H1 (cell line): Measurements from ENCODE around the gene MINDY3. TPM values are rescaled to one million over a fixed set of nuclear protein-coding genes. Genes with fewer than 3 reads are reported as not detected.

Source experiments
- CTCF ChIA-PET: fragments of 300-600 bp; sonication (Branson Sonifier 250); formaldehyde crosslinking; loops from one replicate; lab custom pipeline; 2021; ENCODE audit not compliant: partially characterized antibody; lab: Charles Lee
- POLR2A ChIA-PET: fragments of 300-600 bp; sonication (Branson Sonifier 250); formaldehyde crosslinking; loops from one replicate; lab custom pipeline; 2021; ENCODE audit warnings: inconsistent platforms; ENCODE audit not compliant: partially characterized antibody; lab: Charles Lee
- DNase-seq, 2 experiments: peaks; one replicate each; pipeline versions ENCODE4 v3.0.0 to v3.0.0-alpha.2; 2010 to 2022; ENCODE audit warnings: low spot score in 2 of 2, low read depth in 1 of 2, mixed read lengths in 1 of 2
- FAIRE-seq: peaks from 2 replicates; lab custom pipeline; 2011; peaks lifted over from hg19 to GRCh38; lab: Jason Lieb, UNC
- H2AFZ ChIP-seq: 2 replicates; pipeline ENCODE4 v1.8.1; 2012; ENCODE audit warnings: low read length, inconsistent platforms
- H2AK5ac ChIP-seq: 2 replicates; pipeline ENCODE4 v1.6.1; 2013; ENCODE audit warnings: low read depth, low read length
- H2BK120ac ChIP-seq: replicated peaks from 2 replicates; pipeline ENCODE3; 2013; ENCODE audit warnings: low read depth, low read length, inconsistent platforms
- H2BK12ac ChIP-seq: 2 replicates; pipeline ENCODE4 v1.6.1; 2013; ENCODE audit warnings: low read depth, low read length
- H2BK15ac ChIP-seq: 2 replicates; pipeline ENCODE4 v1.6.1; 2013; ENCODE audit warnings: low read length
- H2BK20ac ChIP-seq: 2 replicates; pipeline ENCODE4 v1.6.1; 2013; ENCODE audit warnings: low read length
- H2BK5ac ChIP-seq: 2 replicates; pipeline ENCODE4 v1.6.1; 2013; ENCODE audit warnings: low read depth, low read length
- H3K14ac ChIP-seq: 2 replicates; pipeline ENCODE4 v1.6.1; 2013; ENCODE audit warnings: inconsistent platforms; ENCODE audit not compliant: insufficient read length
- H3K18ac ChIP-seq: 2 replicates; pipeline ENCODE4 v1.6.1; 2013; ENCODE audit warnings: low read length; ENCODE audit errors: extremely low read depth
- H3K23ac ChIP-seq: 2 replicates; pipeline ENCODE4 v1.6.1; 2013; ENCODE audit warnings: inconsistent platforms; ENCODE audit not compliant: insufficient read length
- H3K23me2 ChIP-seq: 2 replicates; pipeline ENCODE4 v1.6.1; 2013; ENCODE audit warnings: low read depth, low read length
- H3K27ac ChIP-seq: 2 replicates; pipeline ENCODE4 v1.6.1; 2011; ENCODE audit warnings: low read depth, low read length, inconsistent platforms
- H3K27me3 ChIP-seq, 4 experiments: replicated peaks in 1 of 4; 1 replicate in 1 of 4; 2 replicates in 3 of 4; pipeline versions ENCODE4 v1.6.1 to v1.8.1; 2011 to 2013; ENCODE audit warnings: low read length in 3 of 4, mild to moderate bottlenecking in 3 of 4, inconsistent platforms in 2 of 4, mixed read lengths in 2 of 4, moderate library complexity in 1 of 4; ENCODE audit not compliant: control insufficient read depth in 3 of 4, insufficient read depth in 3 of 4; ENCODE audit errors: extremely low read depth in 1 of 4
- H3K36me3 ChIP-seq, 4 experiments: 2 replicates each; pipeline versions ENCODE4 v1.6.1 to v1.8.1; 2011 to 2013; ENCODE audit warnings: mild to moderate bottlenecking in 4 of 4, low read length in 3 of 4, moderate library complexity in 2 of 4, control low read depth in 1 of 4, inconsistent platforms in 1 of 4; ENCODE audit not compliant: insufficient read depth in 4 of 4, control insufficient read depth in 2 of 4
- H3K4ac ChIP-seq: replicated peaks from 2 replicates; pipeline ENCODE3; 2013; ENCODE audit warnings: low read length, low read depth, mixed read lengths, inconsistent platforms; ENCODE audit not compliant: insufficient read length
- H3K4me1 ChIP-seq, 4 experiments: replicated peaks in 1 of 4; 1 replicate in 1 of 4; 2 replicates in 3 of 4; pipeline versions ENCODE4 v1.6.1 to v1.8.1; 2011 to 2013; ENCODE audit warnings: low read length in 3 of 4, inconsistent platforms in 2 of 4, mixed read lengths in 1 of 4; ENCODE audit not compliant: insufficient read depth in 4 of 4, control insufficient read depth in 3 of 4
- H3K4me2 ChIP-seq, 2 experiments: 2 replicates each; pipeline versions ENCODE4 v1.6.1 to v1.8.1; 2011 to 2013; ENCODE audit warnings: low read depth in 2 of 2, low read length in 2 of 2, control low read depth in 1 of 2, inconsistent platforms in 1 of 2, mild to moderate bottlenecking in 1 of 2; ENCODE audit not compliant: insufficient read depth in 1 of 2
- H3K4me3 ChIP-seq, 4 experiments: fragments of 200-600, 300-600 bp in 1 of 4; sonication (generic), shearing (Covaris generic), sonication (Bioruptor Twin) in 1 of 4; 2 replicates each; pipeline versions ENCODE4 v1.5.1 to v1.8.1; 2011 to 2016; ENCODE audit warnings: low read length in 4 of 4, low read depth in 3 of 4, control low read depth in 2 of 4, inconsistent platforms in 2 of 4, mild to moderate bottlenecking in 2 of 4, mixed read lengths in 1 of 4, moderate library complexity in 1 of 4; ENCODE audit not compliant: insufficient read depth in 2 of 4; ENCODE audit errors: extremely low read depth in 1 of 4
- H3K56ac ChIP-seq: replicated peaks from 2 replicates; pipeline ENCODE3; 2013; ENCODE audit warnings: low read depth, mild to moderate bottlenecking, mixed read lengths, low read length, inconsistent platforms; ENCODE audit not compliant: insufficient read length
- H3K79me1 ChIP-seq: 2 replicates; pipeline ENCODE4 v1.6.1; 2013; ENCODE audit warnings: low read depth, low read length, control low read depth
- H3K79me2 ChIP-seq, 2 experiments: 2 replicates each; pipeline versions ENCODE4 v1.6.1 to v1.8.1; 2012 to 2013; ENCODE audit warnings: low read length in 2 of 2, mild to moderate bottlenecking in 2 of 2, inconsistent platforms in 1 of 2; ENCODE audit not compliant: insufficient read depth in 2 of 2, control insufficient read depth in 1 of 2
- H3K9ac ChIP-seq, 4 experiments: replicated peaks in 1 of 4; 1 replicate in 1 of 4; 2 replicates in 3 of 4; pipeline versions ENCODE4 v1.6.1 to v1.8.1; 2011 to 2013; ENCODE audit warnings: low read depth in 3 of 4, low read length in 3 of 4, control low read depth in 2 of 4, mild to moderate bottlenecking in 2 of 4, moderate library complexity in 2 of 4, inconsistent platforms in 1 of 4; ENCODE audit errors: extremely low read depth in 1 of 4
- H3K9me3 ChIP-seq, 2 experiments: 2 replicates each; pipeline versions ENCODE4 v1.6.1 to v1.8.1; 2012 to 2013; ENCODE audit warnings: mild to moderate bottlenecking in 2 of 2, moderate library complexity in 2 of 2, control low read depth in 1 of 2, inconsistent platforms in 1 of 2, low read depth in 1 of 2, low read length in 1 of 2, mixed read lengths in 1 of 2; ENCODE audit not compliant: insufficient read depth in 2 of 2
- H4K20me1 ChIP-seq, 2 experiments: replicated peaks in 1 of 2; 2 replicates each; pipeline versions ENCODE3 to v1.8.1; 2011 to 2013; ENCODE audit warnings: inconsistent platforms in 2 of 2, low read length in 2 of 2, mild to moderate bottlenecking in 1 of 2; ENCODE audit not compliant: insufficient read depth in 2 of 2, control insufficient read depth in 1 of 2
- H4K5ac ChIP-seq: 2 replicates; pipeline ENCODE4 v1.6.1; 2013; ENCODE audit warnings: low read length, low read depth, mixed read lengths, inconsistent platforms; ENCODE audit not compliant: insufficient read length
- H4K8ac ChIP-seq: 2 replicates; pipeline ENCODE4 v1.8.0; 2013; ENCODE audit warnings: mild to moderate bottlenecking, moderate library complexity, low read length, inconsistent platforms; ENCODE audit not compliant: insufficient read depth; ENCODE audit errors: extremely low read depth
- H4K91ac ChIP-seq: replicated peaks from 2 replicates; pipeline ENCODE3; 2013; ENCODE audit warnings: low read length, mixed read lengths, inconsistent platforms; ENCODE audit not compliant: insufficient read length
- HDAC2 ChIP-seq, 2 experiments: fragments of 300-600 bp in 1 of 2; sonication (generic) in 1 of 2; IDR thresholded peaks; 2 replicates each; pipeline ENCODE4 v1.6.1; 2011 to 2012; ENCODE audit warnings: low read depth in 2 of 2, low read length in 2 of 2, mild to moderate bottlenecking in 2 of 2, moderate library complexity in 2 of 2, borderline replicate concordance in 1 of 2, inconsistent platforms in 1 of 2
- POLR2A ChIP-seq, 2 experiments: IDR thresholded peaks; 1 replicate in 1 of 2; 2 replicates in 1 of 2; pipeline ENCODE4 v1.6.1; 2011; ENCODE audit warnings: low read depth in 2 of 2, low read length in 2 of 2, mild to moderate bottlenecking in 2 of 2; ENCODE audit errors: control extremely low read depth in 1 of 2
- RAD21 ChIP-seq, 2 experiments: IDR thresholded peaks in 1 of 2; conservative IDR thresholded peaks in 1 of 2; 2 replicates each; pipeline ENCODE4 v1.6.1; 2011; ENCODE audit warnings: low read depth in 2 of 2, low read length in 2 of 2, improper control_type of control experiment in 1 of 2, inconsistent platforms in 1 of 2, mild to moderate bottlenecking in 1 of 2, moderate library complexity in 1 of 2
- RXRA ChIP-seq: IDR thresholded peaks from 2 replicates; pipeline ENCODE4 v1.6.1; 2011; ENCODE audit warnings: low read depth, mild to moderate bottlenecking, low read length, moderate library complexity; ENCODE audit not compliant: insufficient read depth
- WGBS, 2 experiments: shearing (Covaris generic) in 1 of 2; methylation state at CpG; one replicate each; pipeline versions ENCODE4 v1.1.6 to v1.1.7; 2013 to 2015; ENCODE audit warnings: low lambda C conversion rate in 2 of 2, mixed read lengths in 2 of 2, inconsistent platforms in 1 of 2, low coverage in 1 of 2, missing lambda C conversion rate in 1 of 2; ENCODE audit not compliant: insufficient replicate concordance in 2 of 2, insufficient coverage in 1 of 2, insufficient read length in 1 of 2; ENCODE audit errors: extremely low coverage in 1 of 2, missing lambda C conversion rate in 1 of 2; 5-methylcytosine and 5-hydroxymethylcytosine counted together
- polyA plus RNA-seq, 7 experiments: library from polyadenylated mRNA; depleted of rRNA in 3 of 7; stranded (reverse) in 5 of 7; unstranded in 2 of 7; fragments of >200 nt in 5 of 7; fragments of 200-250 nt in 2 of 7; gene quantifications; 1 replicate in 5 of 7; 2 replicates in 1 of 7; 4 replicates in 1 of 7; pipeline versions ENCODE4 v1.2.1 to v1.2.3, GENCODE V29; 2011 to 2013; ENCODE audit warnings: missing spikeins in 2 of 7, mixed read lengths in 2 of 7
- total RNA-seq: library from RNA; stranded (reverse); fragmentation: NEBNext Ultra II Directional; extraction: Animal tissue kit (Norgen Biotek cat#: 25700); gene quantifications from 2 replicates; pipeline ENCODE4 v1.2.1, GENCODE V29; 2021

Gene MINDY3
- total and polyA plus RNA-seq, 2 of the 8 experiments (the other 6 are each of a cell fraction or from before 2014, with no cell fraction given): 4.6 to 13.6 TPM

DNA sequence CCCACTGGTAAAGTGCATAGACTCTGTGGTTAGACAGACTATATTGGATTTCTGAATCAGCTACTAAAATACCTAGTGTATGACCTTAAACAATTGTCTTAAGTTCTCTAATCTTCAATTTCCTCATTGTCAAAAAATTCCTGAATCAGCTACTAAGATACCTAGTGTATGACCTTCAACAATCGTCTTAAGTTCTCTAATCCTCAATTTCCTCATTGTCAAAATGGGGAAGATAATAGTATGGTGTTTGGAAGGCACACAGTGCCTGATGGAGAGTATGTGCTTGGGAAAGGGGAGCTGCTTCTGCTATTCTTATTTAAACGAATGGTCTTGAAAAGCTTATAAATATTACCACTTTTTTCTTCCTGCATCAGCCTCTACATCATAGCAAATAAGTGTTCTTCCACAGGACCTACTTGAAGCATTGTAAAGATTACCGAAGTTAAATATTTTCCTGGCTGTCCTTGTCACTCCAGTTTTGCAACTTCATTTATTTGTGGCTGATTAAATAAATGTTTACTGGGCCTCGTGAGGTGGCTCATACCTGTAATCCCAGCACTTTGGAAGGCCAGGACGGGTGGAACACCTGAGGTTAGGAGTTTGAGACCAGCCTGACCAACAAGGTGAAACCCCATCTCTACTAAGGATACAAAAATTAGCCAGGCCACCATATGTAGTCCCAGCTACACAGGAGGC, 76.2 kb downstream of the MINDY3 start:
- peaks cover 0 to 8% (median 4%) of the 10 kb centered on the region in 4 experiments; a peak in 2 of 7 replicates for H3K4me1 ChIP-seq
- POLR2A ChIA-PET: no interaction called here
- H3K27me3 ChIP-seq: no peaks in the 10 kb centered on the region
- H2BK120ac ChIP-seq: no peak overlapping the region
- no peak overlapping the region for H2BK20ac ChIP-seq
- no peak overlapping the region for H2BK15ac ChIP-seq
- H3K23me2 ChIP-seq: no peaks in the 10 kb centered on the region
- H4K5ac ChIP-seq: no peak overlapping the region
- 80% methylated on average over 5 of the region's 5 CpGs; no CpG with 5 or more reads in 1 of the 2 experiments for WGBS, 2 experiments
- H4K8ac ChIP-seq: no peak overlapping the region
- no peak overlapping the region for H3K27ac ChIP-seq
- H3K14ac ChIP-seq: no peak overlapping the region
- no peak overlapping the region for H3K4me3 ChIP-seq
- CTCF ChIA-PET: no interaction called here
- no peak overlapping the region for H3K9ac ChIP-seq
- H3K79me1 ChIP-seq: no peaks in the 10 kb centered on the region
- no peak overlapping the region for H4K91ac ChIP-seq
- no peak overlapping the region for H2BK12ac ChIP-seq
- H3K56ac ChIP-seq: no peak overlapping the region
- H3K79me2 ChIP-seq: no peaks in the 10 kb centered on the region
- H3K18ac ChIP-seq: no peak overlapping the region
- H4K20me1 ChIP-seq: no peaks in the 10 kb centered on the region
- no peak for DNase-seq
- no peak overlapping the region for H3K4me2 ChIP-seq
- no peak for FAIRE-seq
- no peaks in the 10 kb centered on the region for H3K36me3 ChIP-seq
- no peak for TF ChIP-seq HDAC2 (IDR thresholded peaks at IDR 0.05; ENCODE audit: borderline replicate concordance in 1 of 2, low read depth in 2 of 2, low read length in 2 of 2)
- no peak for TF ChIP-seq POLR2A (IDR thresholded peaks at IDR 0.05; ENCODE audit: control extremely low read depth in 1 of 2, low read depth in 2 of 2, low read length in 2 of 2)
- no peak for TF ChIP-seq RAD21 (IDR thresholded peaks at IDR 0.05 in 1 of 2, conservative IDR thresholded peaks at IDR 0.05 in 1 of 2; ENCODE audit: low read depth in 2 of 2, low read length in 2 of 2)
- no peak for TF ChIP-seq RXRA
- no peak overlapping the region for H2BK5ac ChIP-seq
- H3K23ac ChIP-seq: no peak overlapping the region
- H3K4ac ChIP-seq: no peak overlapping the region
- H3K9me3 ChIP-seq: no peaks in the 10 kb centered on the region
- no peak overlapping the region for H2AFZ ChIP-seq
- H2AK5ac ChIP-seq: no peak overlapping the region; the same call in 1 of the 2 replicates
